OCI-M1 (cell line): ENCODE data around the gene MC3R.
A peak's percentile ranks its signal among the peaks of the same experiment; 100 is the strongest.
"Not testable (repeated sequence)": the region's sequence is repeated elsewhere in the genome, so short reads cannot be mapped to it uniquely, and the experiment has no call there.

Experiments
- DNase-seq: peaks from one replicate; lab custom pipeline; 2025; lab: John Stamatoyannopoulos, UW

The MC3R gene

DNA sequence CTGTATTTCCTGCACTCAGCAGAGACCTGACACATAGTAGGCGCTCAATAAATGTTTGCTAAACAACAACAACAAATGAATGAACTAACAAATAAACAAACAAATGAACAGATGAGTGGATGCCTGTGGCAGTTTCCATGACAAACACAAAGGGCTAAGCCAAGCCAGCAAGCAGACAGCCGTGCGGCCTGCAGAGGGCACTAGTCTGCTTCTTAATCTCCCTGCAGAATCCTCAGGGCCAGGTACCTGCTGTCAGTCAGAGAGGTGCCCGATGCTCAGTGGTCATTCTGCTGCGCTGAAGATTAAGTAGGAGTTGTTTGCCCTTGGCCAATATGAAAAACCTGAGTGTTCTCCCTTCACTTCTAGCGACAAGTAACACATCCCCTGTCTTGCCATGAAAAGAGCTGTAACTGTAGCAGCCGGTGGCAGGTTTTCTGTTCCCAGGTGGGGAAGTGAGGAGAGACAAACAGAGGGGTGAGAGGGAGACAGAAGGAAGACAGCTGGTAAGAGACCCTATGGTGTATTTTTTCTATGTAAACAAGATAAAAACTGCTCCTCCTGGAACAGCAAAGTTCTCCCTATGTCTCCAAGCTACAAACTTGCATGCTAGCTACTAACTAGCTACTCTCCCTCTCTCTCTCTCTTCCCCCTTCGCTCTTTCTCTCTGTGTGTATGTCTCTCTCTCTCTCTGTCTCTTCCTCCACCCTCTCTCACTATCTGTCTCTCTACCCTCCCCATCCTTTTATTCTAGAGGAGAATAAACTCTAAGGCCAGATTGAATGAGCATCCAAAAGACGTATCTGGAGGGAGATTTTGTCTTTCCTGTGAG lies at the start of gene MC3R:
TSS of gene MC3R (plus strand) at position 779 of the 829 bp plus-strand sequence. CDS start 112 bp downstream, outside the sequence.
- DNase-seq, result peak; percentile 47

DNA sequence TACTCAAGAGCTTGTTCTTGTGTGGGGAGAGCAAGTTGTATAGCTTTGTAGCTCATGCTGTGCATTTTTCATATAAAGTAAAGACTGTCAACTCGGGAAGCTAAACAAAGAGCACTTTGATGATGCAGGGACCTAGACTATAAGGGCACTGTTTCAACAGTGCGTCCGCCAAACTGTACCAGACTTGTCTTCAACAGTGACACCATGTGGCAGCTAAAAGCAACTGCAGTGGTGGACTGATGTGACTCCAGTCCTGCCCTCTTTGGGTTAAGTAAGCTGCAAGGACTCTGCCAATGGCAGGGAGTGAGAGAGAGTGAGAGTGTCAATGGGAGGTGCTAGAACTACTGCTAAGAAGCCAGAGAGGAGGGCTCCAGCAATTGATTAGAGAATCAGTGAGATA lies 48.1 kb upstream of the MC3R start:
- peak; percentile 37 for DNase-seq

DNA sequence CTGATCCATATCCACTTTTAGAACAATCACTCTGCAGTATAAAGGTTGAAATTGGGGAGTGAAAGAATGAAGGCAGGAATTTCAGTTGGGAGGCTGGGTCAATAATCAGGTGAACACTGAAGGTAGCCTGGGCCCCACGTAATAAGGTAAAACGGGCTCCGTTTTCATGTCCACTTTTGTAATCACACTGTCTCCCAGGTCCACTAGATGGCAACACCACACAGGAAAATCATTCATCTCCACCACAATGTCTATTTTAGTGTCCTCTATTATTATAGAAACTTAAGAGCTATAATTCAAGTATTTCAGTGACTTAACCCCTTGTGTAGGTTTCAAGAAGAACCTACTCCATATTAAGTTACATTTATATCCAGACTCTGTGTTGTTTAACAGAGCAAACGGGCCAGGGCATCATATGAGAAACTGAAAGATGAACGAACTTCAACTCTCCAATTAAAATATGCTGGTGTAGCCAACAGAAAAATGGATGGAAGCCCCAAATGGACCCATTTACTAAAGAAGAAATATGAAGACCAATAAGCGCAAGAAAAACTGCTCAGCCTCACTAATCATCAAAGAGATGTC lies 45.9 kb upstream of the MC3R start:
- DNase-seq, result peak; percentile 59

DNA sequence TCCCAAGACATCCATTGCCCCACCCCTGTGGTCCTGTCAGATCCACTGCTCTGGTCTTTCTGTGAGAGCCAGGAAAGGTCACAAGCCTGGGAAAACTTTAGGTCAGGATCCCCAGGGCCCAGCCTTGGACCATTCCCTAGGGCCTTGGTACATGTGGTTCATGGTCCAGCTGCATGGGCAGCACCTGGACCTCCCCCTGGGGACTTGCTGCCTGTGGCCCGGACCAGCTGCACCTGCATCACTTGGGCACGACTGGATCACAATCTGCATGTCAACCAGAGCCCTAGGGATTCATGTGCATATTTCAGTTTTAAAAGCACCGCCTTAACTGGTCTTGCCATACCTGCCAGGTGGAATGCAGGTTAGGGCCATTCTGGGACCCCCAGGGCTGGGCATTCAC lies 44.3 kb upstream of the MC3R start:
- no peak for DNase-seq

DNA sequence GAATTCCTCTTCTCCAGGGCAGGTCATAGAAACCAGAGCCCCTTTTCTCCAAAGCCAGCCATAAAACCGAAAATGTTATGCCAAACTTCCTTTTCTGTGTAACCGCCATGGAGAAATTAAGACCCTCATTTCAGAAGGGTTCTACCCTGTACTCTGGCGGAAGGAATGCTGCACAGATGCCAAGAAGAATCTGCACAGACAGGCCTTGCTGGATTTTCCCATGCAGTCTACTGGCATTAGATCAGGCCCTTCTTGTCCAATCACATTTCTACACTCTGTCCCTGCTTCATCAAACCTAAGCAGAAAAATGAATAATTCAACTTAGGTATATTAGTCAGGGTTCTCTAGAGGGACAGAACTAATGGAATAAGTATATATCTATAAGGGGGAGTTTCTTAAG lies 43.2 kb upstream of the MC3R start:
- DNase-seq, result no peak

DNA sequence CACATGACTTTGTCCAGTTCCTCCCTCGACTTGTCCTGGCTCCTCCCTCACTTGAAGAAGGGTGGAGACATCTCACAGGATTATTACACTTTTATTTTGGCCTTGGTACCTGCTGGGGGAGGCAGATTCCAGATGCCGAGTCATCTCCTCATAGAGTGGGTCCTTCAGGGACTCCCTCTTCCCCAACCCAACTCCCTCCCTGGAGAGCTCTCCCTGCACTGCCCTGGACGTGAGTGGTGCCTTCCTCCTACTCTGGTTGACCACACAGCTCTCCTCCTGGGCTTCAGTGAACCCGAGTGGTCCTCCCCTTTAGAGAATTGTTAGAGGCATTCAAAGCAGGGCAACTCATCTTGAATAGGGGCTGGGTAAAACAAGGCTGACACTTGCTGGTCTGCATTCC lies 40.9 kb upstream of the MC3R start:
- DNase-seq, result no peak

DNA sequence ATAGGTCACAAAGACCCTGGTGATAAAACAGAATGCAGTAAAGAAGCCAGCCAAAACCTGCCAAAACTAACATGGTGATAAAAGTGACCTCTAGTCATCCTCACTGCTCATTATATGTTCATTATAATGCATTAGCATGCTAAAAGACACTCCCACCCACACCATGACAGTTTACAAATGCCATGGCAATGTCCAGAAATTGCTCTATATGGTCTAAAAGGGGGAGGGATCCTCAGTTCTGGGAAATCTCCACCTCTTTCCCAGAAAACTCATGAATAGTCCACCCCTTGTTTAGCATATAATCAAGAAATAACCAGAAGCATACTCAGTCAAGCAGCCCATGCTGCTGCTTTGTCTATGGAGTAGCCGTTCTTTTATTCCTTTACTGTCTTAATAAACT lies 40.4 kb upstream of the MC3R start:
- no peak for DNase-seq

DNA sequence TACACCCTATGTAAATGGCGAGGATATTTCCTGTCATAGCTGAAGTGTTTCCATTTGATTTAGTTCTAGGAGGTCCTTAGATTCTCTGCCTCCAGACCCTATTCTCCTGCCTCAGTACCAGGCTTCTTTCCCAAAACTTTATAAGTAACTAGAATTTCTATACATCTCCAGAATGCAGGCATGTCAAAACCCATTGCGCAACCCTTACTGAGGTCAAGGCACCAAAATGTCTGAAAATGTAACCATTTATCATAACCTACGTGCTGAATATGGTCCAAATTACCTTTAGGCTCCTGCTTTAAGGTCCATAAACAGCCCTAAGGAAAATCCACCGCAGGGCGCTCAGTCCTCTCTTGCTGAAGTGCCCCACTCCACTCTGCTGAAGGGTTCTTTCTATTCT lies 37.5 kb upstream of the MC3R start:
- no peak for DNase-seq

DNA sequence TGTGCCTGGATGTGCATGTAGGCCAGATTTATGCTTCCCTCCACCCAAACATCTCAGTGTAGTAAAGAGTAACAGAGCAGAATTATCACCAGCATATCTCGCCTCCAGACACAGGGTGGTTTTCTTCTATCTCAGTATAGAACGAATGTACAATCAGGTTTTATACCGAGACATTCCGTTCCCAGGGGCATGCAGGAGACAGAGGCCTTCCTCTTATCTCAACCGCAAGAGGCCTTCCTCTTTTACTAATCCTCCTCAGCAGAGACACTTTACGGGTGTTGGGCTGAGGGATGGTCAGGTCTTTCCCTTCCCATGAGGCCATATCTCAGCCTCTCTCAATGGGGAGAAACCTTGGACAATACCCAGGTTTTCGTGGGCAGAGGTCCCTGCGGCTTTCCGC lies 36.4 kb upstream of the MC3R start:
- peak; percentile 93 for DNase-seq

DNA sequence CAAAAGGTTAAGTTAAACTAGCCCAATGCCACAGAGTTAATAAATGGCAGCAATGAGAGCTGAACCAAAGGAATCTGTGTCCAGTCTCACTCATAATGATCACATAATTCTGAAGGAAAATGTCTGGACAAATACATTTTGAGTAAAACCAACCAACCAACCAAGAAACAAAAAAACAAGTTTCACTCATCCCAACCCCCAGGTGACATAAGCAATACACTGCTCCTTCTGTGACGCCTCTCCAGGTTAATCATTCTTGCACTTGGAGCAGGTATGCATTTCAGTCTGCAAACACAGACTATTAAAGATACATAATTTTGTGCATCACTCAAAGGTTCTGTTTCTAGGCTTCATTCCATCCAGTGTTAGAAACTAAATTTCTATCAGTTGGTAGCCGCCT lies 35.2 kb upstream of the MC3R start:
- no peak for DNase-seq

DNA sequence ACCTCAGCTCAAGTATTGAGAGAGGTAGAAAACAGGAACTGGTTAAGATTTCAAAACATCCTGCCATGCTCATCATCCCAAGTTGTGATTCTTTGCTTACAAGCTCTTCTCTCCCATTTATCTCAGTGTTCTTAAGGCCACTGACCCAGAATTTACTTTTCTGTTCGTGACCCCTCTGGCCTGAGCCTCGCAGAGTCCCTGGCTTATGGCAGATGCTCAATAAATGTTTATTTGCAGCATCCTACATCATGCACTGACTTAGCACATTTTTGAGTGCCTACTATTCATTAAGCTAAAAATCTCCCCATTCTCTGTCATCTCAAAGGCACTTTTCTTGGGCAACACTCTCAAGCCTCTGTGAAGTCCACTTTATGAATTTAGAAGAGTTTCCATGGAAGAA lies 33.4 kb upstream of the MC3R start:
- no peak for DNase-seq

DNA sequence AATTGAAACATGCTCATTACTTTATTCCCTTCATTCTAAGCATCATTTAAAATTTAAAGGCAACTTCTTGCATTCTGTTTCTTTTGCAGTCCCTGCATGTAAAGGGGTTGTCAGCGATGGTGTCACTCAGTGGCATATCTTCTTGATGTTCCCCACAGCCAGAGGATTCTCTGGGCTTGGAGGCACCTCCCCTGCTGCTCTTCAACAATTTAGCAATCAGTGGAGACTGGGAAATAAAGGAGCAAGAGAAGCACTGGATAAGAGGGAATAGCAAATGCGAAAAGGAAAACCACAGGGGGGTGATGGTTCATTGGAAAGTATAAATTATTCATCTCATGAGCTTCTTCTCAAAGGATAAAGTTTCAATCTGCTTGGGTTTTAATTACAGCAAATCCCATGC lies 30.7 kb upstream of the MC3R start:
- DNase-seq, result no peak

DNA sequence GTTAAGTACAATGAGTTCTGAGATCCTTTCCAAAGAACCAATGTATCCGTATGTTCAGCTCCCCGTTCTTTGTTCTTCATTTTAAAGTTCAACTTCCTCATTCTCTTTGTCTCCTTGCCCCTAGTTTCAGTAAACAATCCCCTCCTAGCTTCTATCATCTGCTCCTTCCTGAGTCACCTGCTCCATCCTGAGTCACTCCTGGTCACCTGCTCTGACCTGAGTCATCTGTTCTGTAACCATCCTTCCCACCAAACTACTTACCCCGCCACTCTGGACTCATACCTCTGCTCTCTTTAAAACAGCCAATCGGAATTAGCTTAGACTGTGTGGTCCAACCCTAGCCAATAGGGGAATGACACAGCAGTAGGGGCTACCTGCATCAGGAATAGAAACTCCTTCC lies 27.3 kb upstream of the MC3R start:
- DNase-seq, result not testable (repeated sequence)

DNA sequence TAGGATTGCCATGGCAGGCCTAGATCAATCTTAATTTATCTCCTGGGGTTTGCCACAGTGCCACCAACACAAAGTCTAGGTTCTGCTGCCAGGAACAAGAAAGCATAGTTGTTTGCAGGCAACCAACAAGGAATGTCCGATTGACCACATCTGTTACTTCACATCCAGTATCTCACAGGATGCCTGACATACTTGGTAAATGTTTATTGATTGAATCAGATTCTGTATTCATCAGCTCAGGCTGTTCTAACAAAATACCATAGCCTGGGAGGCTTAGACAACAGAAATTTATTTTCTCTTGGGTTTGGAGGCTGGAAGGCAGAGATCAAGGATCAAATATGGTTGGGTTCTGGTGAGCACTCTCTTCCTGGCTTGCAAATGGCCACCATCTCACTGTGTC lies 26.3 kb upstream of the MC3R start:
- no peak for DNase-seq

DNA sequence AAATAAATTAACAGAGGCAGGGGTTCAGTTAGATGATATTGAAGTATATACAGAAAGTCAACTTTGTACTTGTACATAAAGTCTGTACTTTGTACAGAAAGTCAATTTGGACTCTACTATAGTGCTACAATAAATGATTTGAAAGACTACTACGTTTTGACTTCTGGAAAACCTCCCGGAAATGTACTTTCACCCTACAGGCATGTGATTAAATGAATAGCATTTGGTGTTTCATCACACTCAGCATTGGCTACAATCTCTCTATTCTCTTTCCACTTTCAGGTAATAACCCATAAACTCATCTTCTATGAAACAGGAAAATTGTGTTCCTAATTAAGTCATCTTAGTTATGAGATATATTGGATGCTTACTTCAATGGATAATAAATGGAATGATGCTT lies 25.6 kb upstream of the MC3R start:
- DNase-seq, result no peak

DNA sequence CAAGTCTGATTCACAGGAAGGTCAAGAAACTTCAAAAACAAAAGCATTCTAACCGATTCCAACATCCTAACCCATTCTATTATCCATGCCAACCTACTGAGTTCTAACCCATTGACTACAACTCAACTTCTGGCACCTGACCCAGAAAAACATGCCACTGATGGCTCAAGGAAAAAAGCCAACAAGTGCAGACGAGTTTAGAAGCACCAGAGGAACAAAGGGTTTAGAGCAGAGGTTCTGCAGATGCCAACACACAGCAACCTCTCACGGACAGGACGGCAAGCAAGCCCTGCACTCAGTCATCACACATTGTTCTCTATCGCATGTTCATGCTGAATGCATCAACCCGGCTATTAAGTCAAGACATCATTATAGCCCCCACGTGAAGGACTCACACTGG lies 25.2 kb upstream of the MC3R start:
- DNase-seq, result no peak

DNA sequence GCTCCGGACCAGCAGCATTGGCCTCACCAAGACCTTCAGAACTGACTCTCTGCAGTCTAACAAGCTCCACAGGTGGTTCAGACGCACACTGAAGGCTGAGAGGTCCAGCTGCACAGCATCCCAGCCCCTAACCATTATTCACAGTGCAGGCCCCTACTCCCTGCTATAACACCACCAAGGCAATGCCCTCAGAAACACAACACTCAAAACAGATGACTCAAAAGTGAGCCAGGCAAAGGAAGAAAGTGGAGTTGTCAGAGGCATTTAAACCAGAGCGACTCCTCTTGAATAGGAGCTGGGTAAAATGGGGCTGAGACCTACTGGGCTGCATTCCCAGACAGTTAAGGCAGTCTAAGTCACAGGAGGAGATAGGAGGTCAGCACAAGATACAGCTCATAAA lies 20.5 kb upstream of the MC3R start:
- no peak for DNase-seq

DNA sequence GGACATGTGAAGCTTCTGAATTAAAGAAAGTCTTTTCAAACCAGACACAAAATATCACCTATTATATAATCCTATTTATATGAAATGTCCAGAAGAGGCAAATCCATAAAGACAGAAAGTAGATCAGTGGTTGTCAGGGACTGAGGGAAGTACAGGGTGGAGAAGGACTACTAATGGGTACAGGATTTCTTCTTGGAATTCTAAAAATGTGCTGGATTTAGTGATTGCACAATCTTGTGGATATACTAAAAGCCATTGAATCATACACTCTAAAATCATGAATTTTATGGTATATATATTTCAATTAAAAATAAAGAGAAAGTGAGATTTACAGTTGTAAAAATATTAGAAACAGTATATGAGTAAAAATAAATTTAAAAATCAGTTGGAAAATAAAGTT lies 18.7 kb upstream of the MC3R start:
- DNase-seq, result no peak

DNA sequence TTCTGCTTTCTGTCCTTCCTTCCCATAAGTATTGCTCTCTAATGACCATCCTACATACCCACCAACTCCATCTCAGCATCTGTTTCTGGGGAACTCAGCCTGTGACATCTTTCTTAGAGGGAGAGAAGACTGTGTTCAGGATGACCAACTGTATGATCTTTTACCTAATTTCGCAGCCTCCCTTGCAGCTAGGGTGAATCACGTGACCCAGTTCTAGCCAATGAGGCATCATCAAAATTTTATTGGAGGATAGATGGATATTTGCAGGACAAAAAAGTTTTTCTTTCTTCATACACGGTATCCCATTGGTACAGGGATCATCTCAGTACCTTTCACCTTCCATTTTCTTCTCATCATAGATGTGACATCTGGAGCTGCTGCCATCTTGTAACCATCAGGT lies 14.4 kb upstream of the MC3R start:
- no peak for DNase-seq

DNA sequence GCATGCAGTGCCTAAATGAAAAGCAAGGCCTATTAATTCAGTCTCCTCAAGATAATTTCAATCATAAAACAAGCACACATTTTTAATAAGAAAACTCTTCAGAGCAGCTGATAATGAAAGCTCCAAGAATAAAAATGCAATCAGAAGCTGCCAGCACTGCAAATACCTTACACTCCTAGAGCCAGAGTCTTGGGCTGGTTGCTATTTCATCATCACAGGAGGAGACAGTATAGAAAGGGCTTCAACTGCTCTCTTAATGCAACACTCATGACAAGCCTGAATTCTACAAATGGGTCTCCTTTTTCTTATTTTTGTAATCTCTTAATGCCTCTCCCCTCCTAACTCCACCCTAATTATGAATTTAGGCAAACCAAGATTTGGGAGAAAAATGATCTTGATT lies 11.2 kb upstream of the MC3R start:
- DNase-seq, result no peak

DNA sequence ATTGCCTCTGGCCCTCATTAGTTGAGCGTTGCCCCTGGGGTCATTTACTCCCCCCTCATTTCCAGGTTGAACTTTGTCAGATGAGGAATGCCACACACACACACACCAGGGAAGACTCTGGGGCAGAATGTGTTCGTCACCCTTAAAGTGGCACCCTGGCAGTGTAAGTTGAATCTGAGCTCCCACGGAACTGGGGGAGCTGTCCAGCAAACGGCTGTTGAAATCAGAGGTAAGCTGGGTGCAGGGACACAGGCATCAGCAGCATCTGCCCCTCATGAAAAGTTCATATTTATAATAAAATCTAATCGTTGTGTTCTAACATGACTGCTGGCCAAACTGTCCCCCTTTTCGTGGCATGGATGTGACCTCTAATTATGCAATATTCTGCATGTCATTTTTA lies 4.3 kb upstream of the MC3R start:
- DNase-seq, result no peak

DNA sequence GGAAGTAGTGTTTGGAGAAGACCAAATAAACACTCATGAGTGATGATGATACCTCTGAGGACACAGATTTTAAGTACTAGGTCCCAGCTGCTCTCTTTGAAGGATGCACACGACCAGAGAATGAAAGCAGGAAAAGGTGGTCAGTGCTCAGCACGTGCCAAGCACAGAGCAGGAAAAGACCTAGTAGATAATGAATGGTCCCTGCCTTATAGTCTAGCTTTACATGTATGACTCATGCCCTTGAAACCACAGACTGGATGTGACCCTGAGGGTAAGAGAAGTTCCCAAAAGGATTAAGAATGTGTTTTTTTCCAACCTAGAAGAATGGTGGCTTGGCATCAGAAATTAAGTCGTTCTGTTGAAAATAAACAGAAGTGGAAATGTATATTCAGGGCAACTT lies 2.8 kb upstream of the MC3R start:
- peak; percentile 49 for DNase-seq

DNA sequence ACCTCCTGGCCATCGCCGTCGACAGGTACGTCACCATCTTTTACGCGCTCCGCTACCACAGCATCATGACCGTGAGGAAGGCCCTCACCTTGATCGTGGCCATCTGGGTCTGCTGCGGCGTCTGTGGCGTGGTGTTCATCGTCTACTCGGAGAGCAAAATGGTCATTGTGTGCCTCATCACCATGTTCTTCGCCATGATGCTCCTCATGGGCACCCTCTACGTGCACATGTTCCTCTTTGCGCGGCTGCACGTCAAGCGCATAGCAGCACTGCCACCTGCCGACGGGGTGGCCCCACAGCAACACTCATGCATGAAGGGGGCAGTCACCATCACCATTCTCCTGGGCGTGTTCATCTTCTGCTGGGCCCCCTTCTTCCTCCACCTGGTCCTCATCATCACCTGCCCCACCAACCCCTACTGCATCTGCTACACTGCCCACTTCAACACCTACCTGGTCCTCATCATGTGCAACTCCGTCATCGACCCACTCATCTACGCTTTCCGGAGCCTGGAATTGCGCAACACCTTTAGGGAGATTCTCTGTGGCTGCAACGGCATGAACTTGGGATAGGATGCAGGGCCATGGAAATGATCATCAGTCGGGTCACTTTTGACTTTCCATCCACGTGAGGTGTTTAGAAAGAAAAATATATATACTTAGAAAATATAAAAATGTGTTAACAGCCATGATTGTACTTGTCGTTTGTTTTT lies 868 bp downstream of the MC3R start:
- DNase-seq, result peak; percentile 68
